NCI-H446 treated with DMSO at 0.1 percent for 48 hours (cell line): Measurements from ENCODE around the gene PRLH.

ENCODE experiments used
- DNase-seq: peaks from one replicate; lab custom pipeline; 2025; lab: John Stamatoyannopoulos, UW

Gene PRLH

GRCh38 chr2:237539681-237540080 lies 26.7 kb upstream of the PRLH start:
- DNase-seq = no peak

- no peak for DNase-seq
These were observed 26.1 kb upstream of the PRLH start for GRCh38 chr2:237540223-237540775.

- no peak for DNase-seq
These were observed 25.6 kb upstream of the PRLH start for GRCh38 chr2:237540823-237541222.

- no peak for DNase-seq
These were observed 25.1 kb upstream of the PRLH start for GRCh38 chr2:237541243-237541642.

GRCh38 chr2:237542001-237542704 lies 24.2 kb upstream of the PRLH start:
- DNase-seq = no peak

GRCh38 chr2:237546040-237546875 lies 20.1 kb upstream of the PRLH start:
- DNase-seq = no peak

GRCh38 chr2:237546876-237547395 lies 19.4 kb upstream of the PRLH start:
- DNase-seq = no peak

- no peak for DNase-seq
These were observed 18.4 kb upstream of the PRLH start for GRCh38 chr2:237547841-237548416.

GRCh38 chr2:237549216-237549615 lies 17.2 kb upstream of the PRLH start:
- DNase-seq = no peak

GRCh38 chr2:237549643-237550415 lies 16.5 kb upstream of the PRLH start:
- DNase-seq = no peak

GRCh38 chr2:237551071-237551574 lies 15.3 kb upstream of the PRLH start:
- DNase-seq = no peak

- DNase-seq = no peak
These were observed 13.5 kb upstream of the PRLH start for GRCh38 chr2:237552908-237553307.

GRCh38 chr2:237553948-237554347 lies 12.4 kb upstream of the PRLH start:
- DNase-seq = no peak

GRCh38 chr2:237555560-237555959 lies 10.8 kb upstream of the PRLH start:
- DNase-seq = no peak

GRCh38 chr2:237556773-237557632 lies 9.4 kb upstream of the PRLH start:
- DNase-seq = no peak

- DNase-seq = no peak
These were observed 8.8 kb upstream of the PRLH start for GRCh38 chr2:237557633-237558015.

- DNase-seq = peak; percentile 36
These were observed 7.3 kb upstream of the PRLH start for GRCh38 chr2:237558961-237559641.

GRCh38 chr2:237561221-237561620 lies 5.2 kb upstream of the PRLH start:
- DNase-seq = no peak

GRCh38 chr2:237563816-237564215 lies 2.6 kb upstream of the PRLH start:
- DNase-seq = no peak

- DNase-seq = no peak
These were observed 1.7 kb upstream of the PRLH start for GRCh38 chr2:237564526-237565131.
